Tibial nerve (tissue), 4 donors: ENCODE data around the gene SYTL5. TPM values are rescaled to one million over a fixed set of nuclear protein-coding genes. Genes with fewer than 3 reads are reported as not detected.

Experiments
- DNase-seq, 2 donors: peaks; one replicate each; pipeline ENCODE4 v3.0.0-alpha.2; 2019; ENCODE audit warnings: low spot score in 2 of 2
- H3K27ac ChIP-seq, 4 donors: fragments of 200-600 bp; sonication (generic) in 3 of 4; one replicate each; pipeline ENCODE4 v1.5.1; 2017 to 2019; ENCODE audit warnings: mild to moderate bottlenecking in 1 of 4
- H3K27me3 ChIP-seq, 2 donors: fragments of 200-600 bp; sonication (generic) in 1 of 2; one replicate each; pipeline versions ENCODE4 v1.5.1 to v1.6.0; 2017 to 2019
- H3K36me3 ChIP-seq, 3 donors: fragments of 200-600 bp; sonication (generic); one replicate each; pipeline ENCODE4 v1.5.1; 2018 to 2019
- H3K4me1 ChIP-seq, 4 donors: fragments of 200-600 bp; sonication (generic) in 3 of 4; one replicate each; pipeline ENCODE4 v1.5.1; 2017 to 2019
- H3K4me3 ChIP-seq, 4 donors: fragments of 200-600 bp; sonication (generic) in 3 of 4; one replicate each; pipeline ENCODE4 v1.5.1; 2017 to 2019; ENCODE audit warnings: mild to moderate bottlenecking in 1 of 4, moderate library complexity in 1 of 4
- H3K9me3 ChIP-seq, 4 donors: fragments of 200-600 bp; sonication (generic) in 3 of 4; one replicate each; pipeline ENCODE4 v1.5.1; 2017 to 2019
- EP300 ChIP-seq, 2 donors: sonication (generic); formaldehyde crosslinking; IDR thresholded peaks; one replicate each; pipeline ENCODE4 v1.6.1; 2017; ENCODE audit warnings: antibody characterized with exemption in 2 of 2, mild to moderate bottlenecking in 1 of 2
- POLR2A ChIP-seq, 2 donors: fragments of 450-650 bp; IDR thresholded peaks; one replicate each; pipeline ENCODE4 v1.6.1; 2017; ENCODE audit warnings: antibody characterized with exemption in 2 of 2, mild to moderate bottlenecking in 2 of 2, moderate library complexity in 2 of 2
- WGBS, 2 donors: methylation state at CpG; one replicate each; pipeline ENCODE4 v1.1.5; 2018; 5-methylcytosine and 5-hydroxymethylcytosine counted together
- total RNA-seq, 4 donors: library from RNA; depleted of rRNA; stranded (reverse); fragments of >200 nt; gene quantifications; one replicate each; pipeline ENCODE4 v1.1.0, GENCODE V29; 2016
- TF ChIP-seq, protein P1 (sequence below), 5 experiments: fragments of 200-600 bp in 3 of 5; fragments of 450-650 bp in 2 of 5; sonication (generic) in 3 of 5; IDR thresholded peaks; one replicate each; pipeline ENCODE4 v1.5.1; 2016 to 2019; ENCODE audit warnings: antibody characterized with exemption in 5 of 5, mild to moderate bottlenecking in 3 of 5, moderate library complexity in 2 of 5

SYTL5 gene
- total RNA-seq, 4 donors from 2014 or later = 0.21 to 0.78 (median 0.37) TPM

DNA sequence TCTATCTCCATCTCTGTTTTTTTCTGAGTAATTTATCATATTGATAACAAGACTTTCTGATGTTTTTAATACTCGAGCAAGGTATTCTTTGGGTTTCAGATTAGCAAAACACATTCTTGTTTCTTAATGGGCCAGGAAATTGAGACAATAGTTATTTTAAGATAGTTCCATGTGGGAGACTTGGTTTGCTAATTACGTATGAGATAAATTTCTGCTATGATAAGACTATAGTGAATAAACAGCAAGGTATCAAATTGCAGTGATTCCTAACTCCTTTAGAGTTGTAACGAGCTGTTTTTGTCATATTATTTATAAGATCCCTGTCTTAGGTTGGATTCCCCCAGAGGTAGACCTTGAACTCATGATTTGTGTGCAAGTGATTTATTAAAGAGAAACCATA is 38.3 kb downstream of the SYTL5 start:
- WGBS, 2 donors = 63 to 71% methylated on average over 3 of the region's 3 CpGs
- Histone ChIP-seq H3K9me3 (no peaks in the 10 kb centered on the region), H3K27me3 (no peaks in the 10 kb centered on the region), H3K4me3 (no peak overlapping the region), H3K4me1 (no peaks in the 10 kb centered on the region), H3K36me3 (no peaks in the 10 kb centered on the region), H3K27ac (no peak overlapping the region)
- TF ChIP-seq EP300 (IDR thresholded peaks at IDR 0.05) (no peak), POLR2A (IDR thresholded peaks at IDR 0.05) (no peak)
- no peak for DNase-seq

DNA sequence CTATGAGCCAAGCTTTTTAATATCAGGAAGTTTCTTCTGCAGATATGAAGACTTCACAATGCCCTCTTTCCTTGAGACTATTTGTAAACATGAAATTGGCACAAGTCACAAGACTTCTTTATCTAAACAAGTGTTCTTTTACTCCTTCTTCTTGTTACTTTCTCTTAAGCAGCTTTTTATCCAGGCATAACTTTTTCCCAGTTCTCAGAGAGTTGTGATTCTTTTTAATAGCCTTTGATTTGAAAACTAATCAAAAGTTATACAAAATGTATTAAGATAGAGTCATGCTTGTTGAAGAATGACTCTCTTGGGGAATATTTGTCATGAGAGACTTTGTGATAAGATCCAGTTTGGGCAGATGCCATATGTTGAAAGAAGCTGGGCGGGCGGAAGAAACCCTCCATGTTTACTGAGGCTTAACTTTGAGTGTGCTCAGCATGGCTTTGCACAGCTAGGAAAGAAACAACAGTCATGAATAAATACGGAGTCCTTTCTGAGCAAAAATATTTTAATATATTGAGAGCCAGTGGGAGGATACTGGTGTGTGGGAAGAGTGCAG is 39.3 kb downstream of the SYTL5 start:
- no peaks in the 10 kb centered on the region for H3K9me3 ChIP-seq
- H3K4me1 ChIP-seq = no peaks in the 10 kb centered on the region
- WGBS, 2 donors = 65 to 68% methylated on average over 3 of the region's 3 CpGs
- no peaks in the 10 kb centered on the region for H3K27me3 ChIP-seq
- no peak overlapping the region for H3K4me3 ChIP-seq
- no peak overlapping the region for H3K27ac ChIP-seq
- H3K36me3 ChIP-seq = no peaks in the 10 kb centered on the region
- no peak for TF ChIP-seq POLR2A (IDR thresholded peaks at IDR 0.05)
- DNase-seq = no peak

DNA sequence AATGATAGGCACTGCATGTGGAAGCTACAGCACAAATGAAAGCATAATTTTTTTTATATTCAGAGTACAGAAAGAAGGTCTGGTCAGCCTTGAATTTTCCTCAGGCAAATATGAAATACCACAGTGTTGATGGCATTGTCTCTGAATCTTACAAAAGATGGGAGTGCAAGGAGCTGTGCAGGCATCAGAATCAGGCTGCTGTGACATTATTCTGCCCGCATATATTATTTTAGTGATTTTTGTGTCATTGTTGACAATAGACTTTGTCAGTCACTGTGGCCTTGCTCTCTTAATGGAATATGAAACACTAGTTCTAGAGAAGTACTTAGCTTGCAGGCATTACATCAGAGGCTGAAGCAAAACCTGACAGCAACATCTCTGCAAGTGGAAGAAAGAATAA is 42.5 kb downstream of the SYTL5 start:
- Histone ChIP-seq H3K27me3 (no peaks in the 10 kb centered on the region), H3K27ac (no peak overlapping the region), H3K9me3 (no peaks in the 10 kb centered on the region), H3K36me3 (no peaks in the 10 kb centered on the region), H3K4me3 (no peak overlapping the region), H3K4me1 (no peaks in the 10 kb centered on the region)
- TF ChIP-seq, protein P1, sequence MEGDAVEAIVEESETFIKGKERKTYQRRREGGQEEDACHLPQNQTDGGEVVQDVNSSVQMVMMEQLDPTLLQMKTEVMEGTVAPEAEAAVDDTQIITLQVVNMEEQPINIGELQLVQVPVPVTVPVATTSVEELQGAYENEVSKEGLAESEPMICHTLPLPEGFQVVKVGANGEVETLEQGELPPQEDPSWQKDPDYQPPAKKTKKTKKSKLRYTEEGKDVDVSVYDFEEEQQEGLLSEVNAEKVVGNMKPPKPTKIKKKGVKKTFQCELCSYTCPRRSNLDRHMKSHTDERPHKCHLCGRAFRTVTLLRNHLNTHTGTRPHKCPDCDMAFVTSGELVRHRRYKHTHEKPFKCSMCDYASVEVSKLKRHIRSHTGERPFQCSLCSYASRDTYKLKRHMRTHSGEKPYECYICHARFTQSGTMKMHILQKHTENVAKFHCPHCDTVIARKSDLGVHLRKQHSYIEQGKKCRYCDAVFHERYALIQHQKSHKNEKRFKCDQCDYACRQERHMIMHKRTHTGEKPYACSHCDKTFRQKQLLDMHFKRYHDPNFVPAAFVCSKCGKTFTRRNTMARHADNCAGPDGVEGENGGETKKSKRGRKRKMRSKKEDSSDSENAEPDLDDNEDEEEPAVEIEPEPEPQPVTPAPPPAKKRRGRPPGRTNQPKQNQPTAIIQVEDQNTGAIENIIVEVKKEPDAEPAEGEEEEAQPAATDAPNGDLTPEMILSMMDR (IDR thresholded peaks at IDR 0.05) = no peak
- WGBS, 2 donors = 80 to 90% methylated on average over 1 of the region's 1 CpG
- DNase-seq = no peak

DNA sequence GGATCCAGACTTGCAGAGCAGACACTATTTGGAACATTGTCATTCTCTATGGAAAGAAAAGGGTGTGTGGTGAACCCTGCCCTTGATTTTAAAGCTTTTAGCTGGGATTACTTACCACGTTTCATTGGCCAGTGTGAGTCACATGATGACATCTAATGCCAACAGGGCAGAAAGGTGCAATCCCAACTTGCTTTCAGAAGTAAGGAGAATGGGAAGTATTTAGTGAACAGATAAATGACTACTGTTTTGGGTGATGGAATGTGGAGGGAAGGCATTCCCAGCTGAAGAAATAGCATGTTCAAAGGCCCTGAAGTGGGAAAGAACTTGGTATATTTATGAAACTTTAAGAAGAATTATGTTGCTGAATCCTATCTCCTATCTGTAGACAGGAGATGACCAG is 44.5 kb downstream of the SYTL5 start:
- H3K36me3 ChIP-seq = no peaks in the 10 kb centered on the region
- no peak overlapping the region for H3K27ac ChIP-seq

DNA sequence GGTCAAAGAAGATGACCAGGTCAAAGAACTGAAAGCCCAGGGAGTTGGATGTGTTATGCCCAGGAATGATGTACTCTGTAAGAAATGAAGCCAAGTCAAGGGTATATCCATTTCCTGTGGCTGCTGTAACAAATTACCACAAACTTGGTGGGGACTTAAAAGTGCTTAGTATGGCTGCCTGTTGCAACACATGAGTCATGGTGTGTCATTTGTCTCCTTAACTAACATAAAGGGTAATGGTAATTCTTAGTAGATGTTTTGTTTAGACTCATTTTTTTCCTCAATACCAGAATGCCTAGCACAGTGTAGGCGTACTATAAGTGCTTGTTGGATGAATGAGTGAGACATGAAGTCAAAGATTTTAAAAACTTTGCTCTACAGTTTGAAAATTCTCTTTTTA is 45.7 kb downstream of the SYTL5 start:
- no peak overlapping the region for H3K4me3 ChIP-seq
- no peaks in the 10 kb centered on the region for H3K4me1 ChIP-seq
- no peaks in the 10 kb centered on the region for H3K9me3 ChIP-seq
- 47 to 80% methylated on average over 1 of the region's 1 CpG for WGBS, 2 donors
- TF ChIP-seq POLR2A (IDR thresholded peaks at IDR 0.05) = no peak
- TF ChIP-seq EP300 (IDR thresholded peaks at IDR 0.05) = no peak
- TF ChIP-seq, protein P1 (IDR thresholded peaks at IDR 0.05) = no peak
- no peak for DNase-seq
- H3K27ac ChIP-seq = no peak overlapping the region
- no peaks in the 10 kb centered on the region for H3K27me3 ChIP-seq
- no peaks in the 10 kb centered on the region for H3K36me3 ChIP-seq

More for the DNA sequence above, 44.5 kb downstream of the SYTL5 start:
- TF ChIP-seq, protein P1 (IDR thresholded peaks at IDR 0.05) = no peak
- no peak for TF ChIP-seq EP300 (IDR thresholded peaks at IDR 0.05)
- TF ChIP-seq POLR2A (IDR thresholded peaks at IDR 0.05) = no peak
- no peak for DNase-seq
- WGBS, 2 donors = 42 to 92% methylated on average over 1 of the region's 1 CpG
- Histone ChIP-seq H3K4me1 (no peaks in the 10 kb centered on the region), H3K9me3 (no peaks in the 10 kb centered on the region), H3K27me3 (no peaks in the 10 kb centered on the region), H3K4me3 (no peak overlapping the region)

DNA sequence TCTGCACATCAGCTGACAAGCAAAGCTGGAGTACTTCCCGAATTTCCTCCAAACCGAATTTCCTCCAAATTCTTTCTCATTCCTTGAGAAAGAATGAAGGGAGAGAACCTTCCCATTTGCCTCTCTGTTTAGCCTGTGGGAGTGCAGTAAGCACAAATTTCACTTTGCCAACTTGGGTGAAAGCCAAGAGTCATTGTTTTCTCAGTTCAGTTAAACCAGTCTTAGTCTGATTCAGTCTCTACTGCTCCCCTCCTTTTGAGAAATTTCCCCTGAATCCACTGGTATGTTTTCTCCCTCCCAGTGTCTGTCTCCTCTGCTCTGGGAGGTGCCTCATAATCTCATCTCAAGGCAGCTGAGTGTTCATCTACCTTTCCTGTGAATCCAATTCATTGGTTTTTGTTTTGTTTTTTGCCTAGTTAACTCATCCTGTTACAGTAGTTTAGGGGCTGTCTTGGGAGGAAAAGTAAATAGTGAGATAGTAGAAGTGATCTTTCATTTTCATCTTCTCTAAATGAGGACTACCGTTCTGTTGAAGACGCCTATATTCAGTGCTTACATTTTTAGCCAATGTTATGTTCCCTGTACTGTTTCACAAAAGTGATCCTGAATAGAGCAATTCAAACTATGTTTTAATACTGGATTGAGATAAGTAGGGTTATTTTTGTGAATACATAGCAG is 49.0 kb downstream of the SYTL5 start:
- Histone ChIP-seq H3K27ac (no peak overlapping the region), H3K4me3 (no peak overlapping the region), H3K36me3 (no peaks in the 10 kb centered on the region), H3K9me3 (no peaks in the 10 kb centered on the region), H3K4me1 (no peaks in the 10 kb centered on the region), H3K27me3 (no peaks in the 10 kb centered on the region)
- WGBS, 2 donors = 57 to 58% methylated on average over 4 of the region's 4 CpGs
- TF ChIP-seq EP300 (IDR thresholded peaks at IDR 0.05) (no peak), POLR2A (IDR thresholded peaks at IDR 0.05) (no peak)
- TF ChIP-seq, protein P1 (IDR thresholded peaks at IDR 0.05) = no peak
- DNase-seq = peak in 1 of 2 donors; percentile 4
